ENCODE measurements around the gene ADO.

ADO gene

GRCh38 chr10:62763155-62763554 is 41.4 kb upstream of the ADO start:
- no peak for TF ChIP-seq CTCF (IDR thresholded peaks at IDR 0.05; ENCODE audit: control insufficient read depth, extremely low read depth, insufficient read depth)
- no peak for DNase-seq (ENCODE audit: low read depth)
- H3K4me3 ChIP-seq (ENCODE audit: low read depth, low read length): no peak overlapping the region

GRCh38 chr10:62764011-62764410 is 40.5 kb upstream of the ADO start:
- no peak for DNase-seq (ENCODE audit: low read depth)

GRCh38 chr10:62765726-62766125 is 38.8 kb upstream of the ADO start:
- no peak for TF ChIP-seq CTCF (IDR thresholded peaks at IDR 0.05; ENCODE audit: control insufficient read depth, extremely low read depth, insufficient read depth)
- DNase-seq (ENCODE audit: low read depth): no peak
- no peak overlapping the region for H3K4me3 ChIP-seq (ENCODE audit: low read depth, low read length)

More at GRCh38 chr10:62764011-62764410, 40.5 kb upstream of the ADO start:
- H3K4me3 ChIP-seq (ENCODE audit: low read depth, low read length): no peak overlapping the region
- TF ChIP-seq CTCF (IDR thresholded peaks at IDR 0.05; ENCODE audit: control insufficient read depth, extremely low read depth, insufficient read depth): no peak

GRCh38 chr10:62766386-62766785 is 38.1 kb upstream of the ADO start:
- DNase-seq (ENCODE audit: low read depth): no peak
- no peak for TF ChIP-seq CTCF (IDR thresholded peaks at IDR 0.05; ENCODE audit: control insufficient read depth, extremely low read depth, insufficient read depth)
- H3K4me3 ChIP-seq (ENCODE audit: low read depth, low read length): no peak overlapping the region

GRCh38 chr10:62769574-62770242 is 34.8 kb upstream of the ADO start:
- no peak overlapping the region for H3K4me3 ChIP-seq (ENCODE audit: low read depth, low read length)
- no peak for TF ChIP-seq CTCF (IDR thresholded peaks at IDR 0.05; ENCODE audit: control insufficient read depth, extremely low read depth, insufficient read depth)
- DNase-seq (ENCODE audit: low read depth): no peak

- no peak overlapping the region for H3K4me3 ChIP-seq (ENCODE audit: low read depth, low read length)
- no peak for TF ChIP-seq CTCF (IDR thresholded peaks at IDR 0.05; ENCODE audit: control insufficient read depth, extremely low read depth, insufficient read depth)
- DNase-seq (ENCODE audit: low read depth): no peak
Observed at GRCh38 chr10:62772186-62772974, 32.1 kb upstream of the ADO start.

Measured in LNCaP clone FGC (cell line).